Effector memory CD8-positive, alpha-beta T cell (primary cell): Measurements from ENCODE around the gene FOXD4L1.
A peak's percentile ranks its signal among the peaks of the same experiment; 100 is the strongest.
"Not testable (repeated sequence)": the region's sequence is repeated elsewhere in the genome, so short reads cannot be mapped to it uniquely, and the experiment has no call there.

ENCODE experiments used
- ATAC-seq: fragments of 150-1000 bp; cut with Tn5 transposase; replicated peaks from 2 replicates; pipeline ENCODE4 v1.10.0; 2021; ENCODE audit warnings: mild to moderate bottlenecking, moderate library complexity
- DNase-seq, 3 experiments: peaks; one replicate each; pipeline ENCODE4 v3.0.0; 2021
- H3K27ac Mint-ChIP-seq, 2 donors: one replicate each; pipeline ENCODE4 v1.8.0; 2022; ENCODE audit warnings: mild to moderate bottlenecking in 2 of 2, mixed read lengths in 2 of 2, moderate library complexity in 2 of 2
- H3K27me3 Mint-ChIP-seq, 2 donors: one replicate each; pipeline ENCODE4 v1.8.0; 2022; ENCODE audit warnings: mixed read lengths in 2 of 2
- H3K36me3 Mint-ChIP-seq: one replicate; pipeline ENCODE4 v1.8.0; 2022; ENCODE audit warnings: mild to moderate bottlenecking, moderate library complexity, mixed read lengths; ENCODE audit not compliant: insufficient read depth
- H3K4me1 Mint-ChIP-seq, 2 donors: one replicate each; pipeline ENCODE4 v1.8.0; 2022; ENCODE audit warnings: low read depth in 2 of 2, mixed read lengths in 2 of 2
- H3K4me3 Mint-ChIP-seq, 2 donors: one replicate each; pipeline ENCODE4 v1.8.0; 2022; ENCODE audit warnings: mild to moderate bottlenecking in 2 of 2, mixed read lengths in 2 of 2, moderate library complexity in 2 of 2
- H3K9me3 Mint-ChIP-seq, 2 donors: one replicate each; pipeline ENCODE4 v1.8.0; 2022; ENCODE audit warnings: mixed read lengths in 2 of 2

The FOXD4L1 gene

GRCh38 chr2:113541204-113541975 is 42.9 kb downstream of the FOXD4L1 start:
- H3K27me3 Mint-ChIP-seq, H3K4me1 Mint-ChIP-seq, H3K36me3 Mint-ChIP-seq, H3K9me3 Mint-ChIP-seq: not testable (repeated sequence)
- Mint-ChIP-seq H3K27ac (peak overlapping the region; percentile 44 to 64), H3K4me3 (peak overlapping the region; percentile 70 to 80)
- peak; percentile 10 to 21 (median 19) for DNase-seq
- ATAC-seq, result peak; percentile 74

- not testable (repeated sequence) for H3K27ac Mint-ChIP-seq, DNase-seq, H3K36me3 Mint-ChIP-seq, H3K9me3 Mint-ChIP-seq, H3K4me1 Mint-ChIP-seq, H3K27me3 Mint-ChIP-seq
- peak; percentile 31 for ATAC-seq
- H3K4me3 Mint-ChIP-seq, result peak overlapping the region; percentile 81 to 84
Observed at GRCh38 chr2:113541976-113542485, 43.6 kb downstream of the FOXD4L1 start.

GRCh38 chr2:113542529-113542928 is 44.1 kb downstream of the FOXD4L1 start:
- H3K4me3 Mint-ChIP-seq, result peak overlapping the region; percentile 81 to 84
- not testable (repeated sequence) for H3K27me3 Mint-ChIP-seq, H3K27ac Mint-ChIP-seq, H3K4me1 Mint-ChIP-seq, DNase-seq, H3K9me3 Mint-ChIP-seq, ATAC-seq, H3K36me3 Mint-ChIP-seq
